ENCODE measurements around the gene MFAP5. TPM values are rescaled to one million over a fixed set of nuclear protein-coding genes. Genes with fewer than 3 reads are reported as not detected.
"Not testable (repeated sequence)": the region's sequence is repeated elsewhere in the genome, so short reads cannot be mapped to it uniquely, and the experiment has no call there.

Gene MFAP5
- total RNA-seq, 1 experiment from 2014 or later, result not detected

DNA sequence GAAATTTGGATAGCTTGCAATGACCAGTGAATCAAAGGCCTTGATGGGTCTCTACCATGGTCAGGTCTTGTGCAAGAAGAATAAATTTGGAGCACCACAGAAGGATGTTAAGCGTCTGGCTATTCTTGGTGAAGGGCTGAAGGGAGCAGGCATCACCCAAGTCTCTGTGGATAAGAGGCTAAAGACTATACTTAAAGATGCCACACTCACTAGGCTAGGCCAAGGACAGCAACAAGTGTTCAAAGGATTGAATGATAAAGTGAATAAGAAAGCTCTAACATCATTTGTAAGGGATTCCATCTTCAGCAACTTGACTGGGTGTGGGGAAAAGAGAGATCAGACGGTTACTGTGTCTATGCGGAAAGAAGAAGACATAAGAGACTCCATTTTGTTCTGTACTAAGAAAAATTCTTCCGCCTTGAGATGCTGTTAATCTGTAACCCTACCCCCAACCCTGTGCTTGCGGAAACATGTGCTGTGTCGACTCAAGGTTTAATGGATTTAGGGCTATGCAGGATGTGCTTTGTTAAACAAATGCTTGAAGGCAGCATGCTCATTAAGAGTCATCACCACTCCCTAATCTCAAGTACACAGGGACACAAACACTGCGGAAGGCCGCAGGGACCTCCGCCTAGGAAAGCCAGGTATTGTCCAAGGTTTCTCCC is 27.2 kb downstream of the MFAP5 start:
- H3K4me1 ChIP-seq (ENCODE audit: control insufficient read depth in 1 of 2, insufficient read depth in 2 of 2, low read length in 2 of 2); POLR2A ChIA-PET; intact Hi-C loops (cut with micrococcal nuclease); DNase-seq (ENCODE audit: low read depth, low spot score); H3K36me3 ChIP-seq (ENCODE audit: control insufficient read depth in 1 of 2, insufficient read depth in 2 of 2, low read length in 2 of 2); H3K9me3 ChIP-seq (ENCODE audit: control insufficient read depth in 1 of 2, insufficient read depth in 1 of 2, low read depth in 1 of 2, low read length in 2 of 2); RAD21 ChIA-PET (ENCODE audit: low non-redundant PET in 1 of 2, low total read pairs in 2 of 2, uncharacterized antibody in 2 of 2, unreplicated experiment in 2 of 2); H3K27me3 ChIP-seq (ENCODE audit: insufficient read depth, low read length); H3K4me3 ChIP-seq (replicated peaks in 1 of 2; ENCODE audit: low read depth in 1 of 2, low read length in 2 of 2); BruUV-seq (replicated peaks); H3K4me2 ChIP-seq (ENCODE audit: low read length); H3K27ac ChIP-seq (ENCODE audit: low read depth, low read length); H3K9me2 ChIP-seq (ENCODE audit: insufficient read depth); H2AFZ ChIP-seq (ENCODE audit: low read depth, low read length, poor library complexity, severe bottlenecking); H4K20me1 ChIP-seq (ENCODE audit: insufficient read depth); H3K79me2 ChIP-seq (ENCODE audit: insufficient read depth, low read length); CTCF ChIA-PET; ATAC-seq; H3K9ac ChIP-seq (ENCODE audit: low read length): not testable (repeated sequence)

DNA sequence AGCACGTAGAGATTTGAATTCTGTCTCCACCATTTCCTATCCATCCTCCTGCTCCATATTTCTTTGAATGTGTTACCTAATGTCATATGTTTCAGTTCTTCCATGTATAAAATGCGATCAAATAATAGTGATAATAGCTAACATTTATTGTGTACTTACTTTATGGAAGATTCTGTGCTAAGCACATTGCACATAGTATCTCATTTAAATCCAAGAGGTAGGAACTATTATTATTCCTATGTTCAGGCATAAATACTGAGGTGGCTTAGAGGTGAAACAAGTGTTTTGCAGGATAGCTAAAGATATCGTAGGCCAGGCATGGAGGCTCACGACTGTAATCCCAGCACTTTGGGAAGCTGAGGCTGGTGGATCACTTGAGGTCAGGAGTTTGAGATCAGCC is 32.5 kb downstream of the MFAP5 start:
- Histone ChIP-seq H3K79me2 (ENCODE audit: insufficient read depth, low read length) (no peaks in the 10 kb centered on the region), H4K20me1 (ENCODE audit: insufficient read depth) (no peaks in the 10 kb centered on the region), H3K27ac (ENCODE audit: low read depth, low read length) (no peak overlapping the region), H3K4me3 (replicated peaks in 1 of 2; ENCODE audit: low read depth in 1 of 2, low read length in 2 of 2) (no peak overlapping the region), H3K9me3 (ENCODE audit: control insufficient read depth in 1 of 2, insufficient read depth in 1 of 2, low read depth in 1 of 2, low read length in 2 of 2) (no peaks in the 10 kb centered on the region), H3K4me2 (ENCODE audit: low read length) (no peak overlapping the region), H3K9me2 (ENCODE audit: insufficient read depth) (no peaks in the 10 kb centered on the region), H2AFZ (ENCODE audit: low read depth, low read length, poor library complexity, severe bottlenecking) (no peak overlapping the region), H3K36me3 (ENCODE audit: control insufficient read depth in 1 of 2, insufficient read depth in 2 of 2, low read length in 2 of 2) (no peaks in the 10 kb centered on the region), H3K9ac (ENCODE audit: low read length) (no peak overlapping the region), H3K4me1 (ENCODE audit: control insufficient read depth in 1 of 2, insufficient read depth in 2 of 2, low read length in 2 of 2) (no peaks in the 10 kb centered on the region), H3K27me3 (ENCODE audit: insufficient read depth, low read length) (no peaks in the 10 kb centered on the region)
- DNase-seq (ENCODE audit: low read depth, low spot score), result no peak
- POLR2A ChIA-PET, result no interaction called here
- no peak for ATAC-seq
- RAD21 ChIA-PET (ENCODE audit: low non-redundant PET in 1 of 2, low total read pairs in 2 of 2, uncharacterized antibody in 2 of 2, unreplicated experiment in 2 of 2), result no interaction called here
- no peak for TF ChIP-seq FOSL1 (IDR thresholded peaks at IDR 0.05; ENCODE audit: low read depth)
- no peak for TF ChIP-seq SP1 (IDR thresholded peaks at IDR 0.05; ENCODE audit: low read depth)
- no peak for TF ChIP-seq YY1 (IDR thresholded peaks at IDR 0.05; ENCODE audit: extremely low read depth, insufficient replicate concordance, low read depth, low read length)
- no peak for TF ChIP-seq POLR2A (IDR thresholded peaks at IDR 0.05; ENCODE audit: borderline replicate concordance, extremely low read depth, insufficient read depth, insufficient read length)
- no peak for TF ChIP-seq EZH2phosphoT487 (IDR thresholded peaks at IDR 0.05; ENCODE audit: borderline replicate concordance)
- TF ChIP-seq ZFX (IDR thresholded peaks at IDR 0.05), result no peak
- TF ChIP-seq POLR2AphosphoS5 (IDR thresholded peaks at IDR 0.05; ENCODE audit: low read depth, low read length), result no peak
- CTCF ChIA-PET, result no interaction called here
- intact Hi-C loops (cut with micrococcal nuclease), result no loop called here
- no TSS peak for BruUV-seq (replicated peaks)
